Rectal smooth muscle tissue (tissue), 1 donor: ENCODE measurements around the gene LENEP.
A peak's percentile ranks its signal among the peaks of the same experiment; 100 is the strongest.

Source experiments
- H3K27ac ChIP-seq: one replicate; pipeline ENCODE4 v1.7.0; 2013; ENCODE audit warnings: low read depth, low read length, inconsistent platforms
- H3K27me3 ChIP-seq: one replicate; pipeline ENCODE4 v1.7.0; 2013; ENCODE audit warnings: low read length; ENCODE audit not compliant: control insufficient read depth, insufficient read depth
- H3K36me3 ChIP-seq: one replicate; pipeline ENCODE4 v1.7.0; 2013; ENCODE audit warnings: low read length; ENCODE audit not compliant: control insufficient read depth, insufficient read depth
- H3K4me1 ChIP-seq: one replicate; pipeline ENCODE4 v1.7.0; 2013; ENCODE audit warnings: low read length; ENCODE audit not compliant: control insufficient read depth, insufficient read depth
- H3K4me3 ChIP-seq: one replicate; pipeline ENCODE4 v1.7.0; 2013; ENCODE audit warnings: low read length
- H3K9ac ChIP-seq: one replicate; pipeline ENCODE4 v1.7.0; 2013; ENCODE audit warnings: low read length

LENEP gene

GRCh38 chr1:154955039-154955717 lies 38.2 kb upstream of the LENEP start:
- H3K9ac ChIP-seq: peak overlapping the region; percentile 46
- peaks cover 25% of the 10 kb centered on the region for H3K4me1 ChIP-seq
- peak overlapping the region; percentile 87 for H3K27ac ChIP-seq
- H3K4me3 ChIP-seq: peak overlapping the region; percentile 93
- peaks cover 15% of the 10 kb centered on the region for H3K36me3 ChIP-seq
- no peaks in the 10 kb centered on the region for H3K27me3 ChIP-seq

- peak within 1 kb of the TSS; percentile 87 for H3K27ac ChIP-seq
- peaks cover 11% of the 10 kb centered on the region for H3K36me3 ChIP-seq
- no peaks in the 10 kb centered on the region for H3K27me3 ChIP-seq
- peaks cover 30% of the 10 kb centered on the region for H3K4me1 ChIP-seq
- H3K9ac ChIP-seq: peak within 1 kb of the TSS; percentile 53
- H3K4me3 ChIP-seq: peak within 1 kb of the TSS; percentile 93
These were observed 37.5 kb upstream of the LENEP start, which contains the start of gene PBXIP1 for GRCh38 chr1:154955718-154956543. PBXIP1 (minus strand) TSS chr1:154956099; CDS start chr1:154953721, 2,378 bp downstream.

GRCh38 chr1:154956544-154956941 lies 36.8 kb upstream of the LENEP start:
- Histone ChIP-seq H3K27me3 (no peaks in the 10 kb centered on the region), H3K27ac (peak overlapping the region; percentile 87), H3K9ac (no peak overlapping the region), H3K4me3 (peak overlapping the region; percentile 93), H3K4me1 (peaks cover 32% of the 10 kb centered on the region), H3K36me3 (peaks cover 5% of the 10 kb centered on the region)

- H3K27ac ChIP-seq: peak overlapping the region; percentile 87
- H3K9ac ChIP-seq: no peak overlapping the region
- no peaks in the 10 kb centered on the region for H3K27me3 ChIP-seq
- peaks cover 5% of the 10 kb centered on the region for H3K36me3 ChIP-seq
- H3K4me3 ChIP-seq: no peak overlapping the region
- H3K4me1 ChIP-seq: peaks cover 32% of the 10 kb centered on the region
These were observed 36.2 kb upstream of the LENEP start for GRCh38 chr1:154957091-154957657.

GRCh38 chr1:154958036-154958435 lies 35.4 kb upstream of the LENEP start:
- H3K27me3 ChIP-seq: no peaks in the 10 kb centered on the region
- no peak overlapping the region for H3K9ac ChIP-seq
- H3K36me3 ChIP-seq: peaks cover 5% of the 10 kb centered on the region
- H3K27ac ChIP-seq: no peak overlapping the region
- peaks cover 33% of the 10 kb centered on the region for H3K4me1 ChIP-seq
- no peak overlapping the region for H3K4me3 ChIP-seq

- Histone ChIP-seq H3K36me3 (peaks cover 5% of the 10 kb centered on the region), H3K27ac (no peak overlapping the region), H3K4me1 (peaks cover 30% of the 10 kb centered on the region), H3K9ac (no peak overlapping the region), H3K27me3 (no peaks in the 10 kb centered on the region), H3K4me3 (no peak overlapping the region)
These were observed 34.5 kb upstream of the LENEP start for GRCh38 chr1:154958681-154959425.

- Histone ChIP-seq H3K36me3 (peaks cover 8% of the 10 kb centered on the region), H3K27me3 (no peaks in the 10 kb centered on the region), H3K4me3 (no peak overlapping the region), H3K9ac (no peak overlapping the region), H3K27ac (no peak overlapping the region), H3K4me1 (peaks cover 26% of the 10 kb centered on the region)
These were observed 34.0 kb upstream of the LENEP start for GRCh38 chr1:154959426-154959780.

- Histone ChIP-seq H3K9ac (no peak overlapping the region), H3K27me3 (no peaks in the 10 kb centered on the region), H3K27ac (peak overlapping the region; percentile 99), H3K4me3 (peak overlapping the region; percentile 84), H3K36me3 (peaks cover 15% of the 10 kb centered on the region), H3K4me1 (peaks cover 15% of the 10 kb centered on the region)
These were observed 32.8 kb upstream of the LENEP start for GRCh38 chr1:154960446-154961136.

GRCh38 chr1:154961207-154962155 lies 31.9 kb upstream of the LENEP start, which contains the start of gene PYGO2:
PYGO2 (minus strand) TSS chr1:154961782; CDS start chr1:154961576, 206 bp downstream.
- peak within 1 kb of the TSS; percentile 93 for H3K9ac ChIP-seq
- H3K4me3 ChIP-seq: peak within 1 kb of the TSS; percentile 84
- H3K4me1 ChIP-seq: peaks cover 15% of the 10 kb centered on the region
- no peaks in the 10 kb centered on the region for H3K27me3 ChIP-seq
- peaks cover 21% of the 10 kb centered on the region for H3K36me3 ChIP-seq
- peak within 1 kb of the TSS; percentile 99 for H3K27ac ChIP-seq

GRCh38 chr1:154962156-154962749 lies 31.1 kb upstream of the LENEP start:
- Histone ChIP-seq H3K27me3 (no peaks in the 10 kb centered on the region), H3K36me3 (peaks cover 25% of the 10 kb centered on the region), H3K9ac (peak overlapping the region; percentile 93), H3K4me1 (peaks cover 9% of the 10 kb centered on the region), H3K27ac (peak overlapping the region; percentile 99), H3K4me3 (peak overlapping the region; percentile 84)
